IMR-90 (cell line): ENCODE measurements around the gene INAFM1.

Experiments used
- BHLHE40 ChIP-seq: fragments of 150-350 bp; IDR thresholded peaks from 2 replicates; pipeline ENCODE4 v1.6.1; 2016; ENCODE audit warnings: mild to moderate bottlenecking, low read depth, low read length
- CEBPB ChIP-seq: IDR thresholded peaks from 2 replicates; pipeline ENCODE4 v1.6.1; 2012; ENCODE audit warnings: low read depth, low read length, improper control_type of control experiment
- CHD1 ChIP-seq: IDR thresholded peaks from 2 replicates; pipeline ENCODE4 v1.6.1; 2012; ENCODE audit warnings: low read depth, low read length, improper control_type of control experiment
- CTCF ChIP-seq: conservative IDR thresholded peaks from 2 replicates; pipeline ENCODE4 v1.5.1; 2012; ENCODE audit warnings: mild to moderate bottlenecking, low read depth, low read length, improper control_type of control experiment
- ELK1 ChIP-seq: fragments of 150-350 bp; IDR thresholded peaks from 2 replicates; pipeline ENCODE4 v1.6.1; 2016; ENCODE audit warnings: low read depth, mild to moderate bottlenecking, low read length, moderate library complexity, borderline replicate concordance
- MAZ ChIP-seq: IDR thresholded peaks from 2 replicates; pipeline ENCODE4 v1.6.1; 2012; ENCODE audit warnings: low read depth, mild to moderate bottlenecking, low read length, improper control_type of control experiment, moderate library complexity, borderline replicate concordance
- MXI1 ChIP-seq: IDR thresholded peaks from 2 replicates; pipeline ENCODE4 v1.6.1; 2012; ENCODE audit warnings: low read depth, mild to moderate bottlenecking, low read length, moderate library complexity, borderline replicate concordance
- NFE2L2 ChIP-seq: fragments of 150-350 bp; IDR thresholded peaks from 2 replicates; pipeline ENCODE4 v1.6.1; 2016; ENCODE audit warnings: low read depth, mild to moderate bottlenecking, low read length
- POLR2A ChIP-seq: IDR thresholded peaks from 2 replicates; pipeline ENCODE4 v1.6.1; 2012; ENCODE audit warnings: mild to moderate bottlenecking, low read depth, low read length
- RAD21 ChIP-seq: IDR thresholded peaks from 2 replicates; pipeline ENCODE4 v1.6.1; 2012; ENCODE audit warnings: low read length, improper control_type of control experiment
- RCOR1 ChIP-seq: IDR thresholded peaks from 2 replicates; pipeline ENCODE4 v1.6.1; 2012; ENCODE audit warnings: mild to moderate bottlenecking, low read length, improper control_type of control experiment; ENCODE audit not compliant: insufficient replicate concordance
- RFX5 ChIP-seq: IDR thresholded peaks from 2 replicates; pipeline ENCODE4 v1.8.0; 2012; ENCODE audit warnings: low read depth, mild to moderate bottlenecking, low read length, moderate library complexity
- SMC3 ChIP-seq: fragments of 150-350 bp; IDR thresholded peaks from 2 replicates; pipeline ENCODE4 v1.6.1; 2016; ENCODE audit warnings: low read depth, mild to moderate bottlenecking, antibody characterized with exemption, low read length, moderate library complexity
- USF2 ChIP-seq: fragments of 150-350 bp; IDR thresholded peaks from 2 replicates; pipeline ENCODE4 v1.6.1; 2017; ENCODE audit warnings: mild to moderate bottlenecking, antibody characterized with exemption, low read length, low read depth

GRCh38 chr19:47271949-47272348 is 2.7 kb upstream of the INAFM1 start:
- TF ChIP-seq POLR2A (no peak), CTCF (no peak), USF2 (no peak), SMC3 (no peak), CHD1 (no peak), NFE2L2 (no peak), CEBPB (no peak), ELK1 (no peak), RAD21 (no peak), RFX5 (no peak), RCOR1 (no peak), MXI1 (no peak), BHLHE40 (no peak), MAZ (no peak)
